Muscle layer of duodenum (tissue), 2 donors: Measurements from ENCODE around the gene HSPA6.

Source experiments
- H3K27ac ChIP-seq: one replicate; pipeline ENCODE4 v1.7.0; 2013; ENCODE audit warnings: mild to moderate bottlenecking, low read length
- H3K27me3 ChIP-seq: one replicate; pipeline ENCODE4 v1.7.0; 2013; ENCODE audit warnings: low read depth, mild to moderate bottlenecking, control low read depth, low read length
- H3K36me3 ChIP-seq, 2 donors: one replicate each; pipeline ENCODE4 v1.7.0; 2013; ENCODE audit warnings: low read length in 2 of 2, control low read depth in 1 of 2, mild to moderate bottlenecking in 1 of 2; ENCODE audit not compliant: insufficient read depth in 2 of 2, control insufficient read depth in 1 of 2
- H3K4me1 ChIP-seq, 2 donors: one replicate each; pipeline ENCODE4 v1.7.0; 2013; ENCODE audit warnings: low read length in 2 of 2, mild to moderate bottlenecking in 2 of 2, control low read depth in 1 of 2, moderate library complexity in 1 of 2; ENCODE audit not compliant: insufficient read depth in 2 of 2, control insufficient read depth in 1 of 2
- H3K4me3 ChIP-seq, 2 donors: one replicate each; pipeline ENCODE4 v1.7.0; 2013; ENCODE audit warnings: low read length in 2 of 2, low read depth in 1 of 2, mild to moderate bottlenecking in 1 of 2
- H3K9me3 ChIP-seq, 2 donors: one replicate each; pipeline ENCODE4 v1.7.0; 2013; ENCODE audit warnings: low read length in 2 of 2, control low read depth in 1 of 2, mild to moderate bottlenecking in 1 of 2; ENCODE audit not compliant: control insufficient read depth in 1 of 2
- donor health status: healthy.

HSPA6 gene

DNA sequence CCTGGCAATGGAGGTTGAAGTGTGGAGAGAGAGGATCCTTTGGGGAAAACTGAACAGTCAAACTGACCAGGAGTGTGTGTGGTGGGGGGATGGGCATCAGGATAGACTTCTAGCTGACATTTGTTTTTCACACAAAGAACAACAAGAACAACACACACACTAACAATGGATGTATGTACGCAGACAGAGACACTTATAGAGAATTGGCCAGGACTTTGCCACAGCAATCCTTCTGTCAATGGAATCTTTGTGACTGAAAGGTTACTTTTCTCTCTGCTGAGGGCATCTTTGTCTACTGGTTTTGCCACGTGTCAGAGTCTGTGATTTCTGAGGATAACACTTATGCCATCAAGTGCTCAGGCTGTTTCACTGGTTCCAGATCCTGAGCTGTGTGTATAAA lies 31.5 kb upstream of the HSPA6 start:
- Histone ChIP-seq H3K36me3 (no peaks in the 10 kb centered on the region), H3K27me3 (no peaks in the 10 kb centered on the region), H3K27ac (no peak overlapping the region), H3K4me3 (no peak overlapping the region), H3K9me3 (no peaks in the 10 kb centered on the region), H3K4me1 (no peaks in the 10 kb centered on the region)

DNA sequence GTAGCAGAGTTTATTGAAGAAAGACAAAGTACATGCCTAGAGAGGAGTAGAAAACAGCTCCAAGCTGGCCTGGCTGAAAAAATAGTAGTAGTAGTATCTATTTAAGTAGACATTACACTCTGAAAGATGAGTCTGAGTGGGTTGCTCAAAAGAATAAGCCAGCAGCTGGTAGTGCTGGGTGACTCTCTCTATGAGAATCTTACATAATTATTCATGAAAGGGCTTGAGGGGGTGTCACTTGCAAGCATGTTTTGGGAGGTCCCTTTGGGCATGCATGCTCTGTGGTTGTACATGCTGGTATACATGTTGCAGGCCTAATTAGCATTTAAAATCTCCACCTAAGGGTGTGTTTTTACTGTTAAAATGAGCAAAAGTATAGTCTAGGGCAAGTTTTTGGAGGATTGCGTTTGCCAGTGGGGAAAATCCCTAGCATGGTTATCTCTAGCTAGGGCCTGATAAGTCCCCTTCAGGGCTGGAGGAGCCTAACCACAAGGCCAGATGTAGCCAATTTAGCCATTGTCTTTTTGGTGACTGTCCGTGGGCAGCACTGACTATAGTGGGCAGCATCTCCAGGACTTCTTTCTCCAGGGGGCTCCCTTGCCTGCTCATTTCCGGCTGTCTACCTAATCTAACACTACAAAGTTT lies 30.1 kb upstream of the HSPA6 start:
- Histone ChIP-seq H3K27me3 (no peaks in the 10 kb centered on the region), H3K27ac (no peak overlapping the region), H3K4me1 (no peaks in the 10 kb centered on the region), H3K9me3 (no peaks in the 10 kb centered on the region), H3K36me3 (no peaks in the 10 kb centered on the region), H3K4me3 (no peak overlapping the region)

DNA sequence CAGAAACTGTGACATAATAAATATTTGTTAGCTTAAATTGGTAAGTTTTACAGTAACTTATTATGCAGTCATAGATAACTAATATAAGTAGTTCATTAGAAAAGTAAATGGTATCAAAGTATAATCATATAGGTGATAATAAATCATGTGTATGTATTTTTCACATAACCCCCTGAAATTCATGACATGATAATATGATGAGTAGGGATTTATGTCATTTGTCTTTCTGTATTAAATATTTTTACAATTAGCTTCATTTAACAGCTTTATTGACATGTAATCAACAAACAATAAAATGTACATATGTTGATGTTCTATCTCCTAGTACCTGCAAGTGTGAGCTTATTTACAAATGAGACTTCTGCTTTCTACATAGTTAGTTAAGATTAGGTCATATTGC lies 28.9 kb upstream of the HSPA6 start:
- H3K27me3 ChIP-seq, result no peaks in the 10 kb centered on the region
- no peaks in the 10 kb centered on the region for H3K9me3 ChIP-seq

DNA sequence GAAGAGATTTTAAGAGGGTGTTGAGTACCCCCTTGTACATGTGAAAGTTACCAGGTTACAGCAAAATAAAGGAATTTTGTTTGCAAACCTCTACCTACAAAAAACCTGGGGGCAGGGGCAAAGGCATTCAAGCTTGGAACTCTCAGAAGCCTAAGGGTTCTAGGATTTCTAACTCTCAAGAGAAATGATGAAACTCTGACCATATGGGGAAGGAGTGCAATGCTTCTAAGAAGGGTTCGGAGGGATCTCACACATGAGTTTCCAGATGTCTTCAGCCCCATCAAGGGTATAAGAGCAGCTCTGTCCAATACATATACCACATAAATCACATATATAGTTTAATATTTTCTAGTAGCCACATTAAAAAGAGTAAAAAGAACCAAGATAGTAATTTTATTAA lies 26.4 kb upstream of the HSPA6 start:
- H3K27ac ChIP-seq, result no peak overlapping the region
- no peaks in the 10 kb centered on the region for H3K4me1 ChIP-seq
- no peaks in the 10 kb centered on the region for H3K36me3 ChIP-seq
- no peaks in the 10 kb centered on the region for H3K27me3 ChIP-seq
- no peak overlapping the region for H3K4me3 ChIP-seq
- H3K9me3 ChIP-seq, result no peaks in the 10 kb centered on the region

More for the DNA sequence above, 28.9 kb upstream of the HSPA6 start:
- H3K27ac ChIP-seq, result no peak overlapping the region
- H3K4me3 ChIP-seq, result no peak overlapping the region
- no peaks in the 10 kb centered on the region for H3K36me3 ChIP-seq
- no peaks in the 10 kb centered on the region for H3K4me1 ChIP-seq

DNA sequence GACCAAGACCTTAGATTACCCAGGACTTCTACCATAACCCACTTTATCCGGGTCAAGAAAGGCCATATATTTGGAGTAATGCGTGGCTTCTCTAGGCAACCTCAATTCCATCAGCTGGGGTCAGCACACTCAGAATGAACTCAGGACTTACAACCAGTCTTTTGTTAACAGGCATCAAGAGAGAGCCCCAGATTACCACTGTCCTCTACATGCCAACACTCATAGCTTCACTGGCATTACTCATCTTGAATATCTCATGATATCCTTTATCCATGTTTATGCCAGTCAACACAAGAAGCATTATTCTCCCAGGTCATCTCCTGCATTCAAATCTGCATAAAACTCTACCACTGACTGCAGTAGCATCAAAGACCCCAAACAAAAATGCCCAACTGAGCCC lies 25.7 kb upstream of the HSPA6 start:
- no peak overlapping the region for H3K4me3 ChIP-seq
- H3K4me1 ChIP-seq, result no peaks in the 10 kb centered on the region
- no peak overlapping the region for H3K27ac ChIP-seq
- H3K27me3 ChIP-seq, result no peaks in the 10 kb centered on the region
- H3K36me3 ChIP-seq, result no peaks in the 10 kb centered on the region
- no peaks in the 10 kb centered on the region for H3K9me3 ChIP-seq

DNA sequence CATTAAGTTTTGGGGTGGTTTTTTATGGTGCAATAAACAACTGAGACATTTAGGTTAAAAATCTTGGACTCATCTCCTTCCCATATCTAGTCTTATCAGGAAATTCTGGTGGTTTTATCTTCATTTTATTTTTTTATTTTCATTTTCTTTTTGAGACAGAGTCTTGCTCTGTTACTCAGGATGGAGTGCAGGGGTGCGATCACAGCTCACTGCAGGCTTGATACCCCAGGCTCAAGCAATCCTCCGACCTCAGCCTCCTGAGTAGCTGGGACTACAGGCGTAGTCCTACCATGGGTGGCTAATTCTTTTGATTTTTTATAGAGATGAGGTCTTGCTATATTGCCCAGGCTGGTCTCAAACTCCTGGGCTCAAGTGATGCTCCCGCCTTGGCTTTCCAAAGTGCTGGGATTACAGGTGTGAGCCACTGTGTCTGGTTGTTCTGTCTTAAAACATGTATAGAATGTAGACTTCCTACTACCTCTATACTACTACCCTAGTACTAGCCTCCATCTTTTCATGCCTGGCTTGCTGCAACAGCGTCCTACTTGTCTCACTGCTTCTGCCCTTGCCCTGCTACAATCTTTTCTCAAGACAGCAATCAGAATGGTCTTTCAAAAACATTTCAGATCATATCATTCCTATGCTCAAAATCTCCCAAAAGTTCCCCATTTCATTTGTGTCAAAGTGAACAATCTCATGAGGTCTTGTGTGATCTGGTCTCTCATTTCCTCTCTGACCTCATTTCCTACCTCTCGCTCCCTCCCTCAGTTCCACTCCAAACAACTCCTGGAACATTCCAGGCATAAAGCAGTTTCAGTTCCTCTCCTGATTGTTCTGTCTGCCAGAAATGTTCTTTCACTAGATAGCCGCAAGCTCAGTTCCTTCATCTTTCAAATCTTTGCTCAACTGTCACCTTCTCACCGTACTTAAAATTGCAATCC lies 25.0 kb upstream of the HSPA6 start:
- Histone ChIP-seq H3K4me3 (no peak overlapping the region), H3K27me3 (no peaks in the 10 kb centered on the region), H3K36me3 (no peaks in the 10 kb centered on the region), H3K27ac (no peak overlapping the region), H3K4me1 (no peaks in the 10 kb centered on the region), H3K9me3 (no peaks in the 10 kb centered on the region)

DNA sequence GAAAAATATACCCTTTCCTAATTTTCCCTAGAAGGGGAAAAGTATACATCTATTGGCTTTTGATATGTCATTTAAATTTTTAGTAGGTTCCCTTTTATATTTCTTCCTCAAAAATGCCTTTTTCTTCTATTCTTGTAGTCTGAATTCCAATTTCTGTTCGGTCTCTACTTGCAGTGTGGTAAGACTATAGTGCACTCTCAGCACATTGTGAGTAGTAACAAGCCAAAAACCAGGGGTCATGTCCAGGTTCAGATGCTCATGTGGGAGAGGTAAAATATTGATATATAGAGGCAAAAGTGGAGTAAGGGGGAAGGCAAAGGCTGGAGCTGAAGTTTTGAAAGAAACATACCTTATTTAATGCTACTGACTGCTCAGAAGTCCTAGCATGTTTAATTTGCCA lies 23.1 kb upstream of the HSPA6 start:
- no peaks in the 10 kb centered on the region for H3K9me3 ChIP-seq
- no peaks in the 10 kb centered on the region for H3K27me3 ChIP-seq
- H3K27ac ChIP-seq, result no peak overlapping the region

DNA sequence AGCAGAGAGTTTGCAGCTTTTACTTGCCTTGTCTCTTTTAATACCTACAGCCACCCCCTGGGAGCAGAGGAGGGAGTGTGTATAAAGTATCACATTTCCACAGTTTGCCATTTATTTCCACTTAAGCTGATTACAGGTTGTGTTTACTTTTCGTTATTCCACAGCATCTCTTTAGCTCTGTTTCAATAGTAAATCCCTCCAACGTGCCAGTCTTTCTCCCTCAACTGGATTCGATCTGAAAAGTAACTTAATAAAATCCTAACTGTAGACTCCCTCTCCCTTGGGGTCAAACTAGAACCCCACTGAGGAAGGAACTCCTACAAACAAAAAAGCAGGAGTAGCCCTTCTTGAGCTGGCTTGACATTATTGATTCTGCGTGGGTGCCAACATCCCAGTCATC lies 22.2 kb upstream of the HSPA6 start:
- no peak overlapping the region for H3K27ac ChIP-seq
- H3K27me3 ChIP-seq, result no peaks in the 10 kb centered on the region

More for the DNA sequence above, 23.1 kb upstream of the HSPA6 start:
- Histone ChIP-seq H3K4me3 (no peak overlapping the region), H3K4me1 (no peaks in the 10 kb centered on the region), H3K36me3 (no peaks in the 10 kb centered on the region)

DNA sequence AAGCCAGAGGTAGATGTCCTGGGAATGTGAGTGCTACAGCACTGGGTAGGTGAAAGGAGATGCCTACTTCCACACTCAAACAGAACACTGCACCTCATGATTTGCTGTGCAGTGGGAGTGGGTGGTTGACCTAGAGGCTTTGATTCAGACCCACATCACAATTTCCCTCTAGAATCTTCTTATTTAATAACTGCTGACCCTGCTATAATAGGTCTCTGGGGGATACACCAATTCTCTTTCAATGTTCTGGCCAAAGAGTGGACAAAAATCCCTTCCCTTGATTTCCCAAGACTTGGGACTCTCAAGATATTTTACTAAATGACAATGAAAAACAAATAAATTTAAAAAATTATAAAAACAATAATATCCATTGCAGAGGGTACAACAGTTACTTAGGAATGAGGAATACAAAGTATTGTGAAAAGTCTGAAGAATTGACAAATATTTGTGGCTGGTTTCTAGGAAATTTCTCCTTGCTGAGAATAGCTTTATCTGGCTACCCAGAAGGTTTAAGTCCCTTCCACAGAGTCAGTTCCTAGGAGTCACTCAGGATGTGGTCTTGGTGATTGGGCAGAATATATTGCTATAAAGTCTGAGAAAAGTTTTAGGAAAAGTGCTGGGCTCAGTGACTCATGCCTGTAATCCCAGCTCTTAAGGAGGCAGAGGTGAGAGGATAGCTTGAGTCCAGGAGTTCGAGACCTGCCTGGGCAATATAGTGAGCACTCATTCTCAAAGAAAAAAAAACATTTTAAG lies 21.5 kb upstream of the HSPA6 start:
- Histone ChIP-seq H3K27me3 (no peaks in the 10 kb centered on the region), H3K4me3 (no peak overlapping the region), H3K9me3 (no peaks in the 10 kb centered on the region), H3K36me3 (no peaks in the 10 kb centered on the region), H3K4me1 (no peaks in the 10 kb centered on the region), H3K27ac (no peak overlapping the region)

More for the DNA sequence above, 22.2 kb upstream of the HSPA6 start:
- H3K4me1 ChIP-seq, result no peaks in the 10 kb centered on the region
- no peak overlapping the region for H3K4me3 ChIP-seq
- no peaks in the 10 kb centered on the region for H3K9me3 ChIP-seq
- no peaks in the 10 kb centered on the region for H3K36me3 ChIP-seq

DNA sequence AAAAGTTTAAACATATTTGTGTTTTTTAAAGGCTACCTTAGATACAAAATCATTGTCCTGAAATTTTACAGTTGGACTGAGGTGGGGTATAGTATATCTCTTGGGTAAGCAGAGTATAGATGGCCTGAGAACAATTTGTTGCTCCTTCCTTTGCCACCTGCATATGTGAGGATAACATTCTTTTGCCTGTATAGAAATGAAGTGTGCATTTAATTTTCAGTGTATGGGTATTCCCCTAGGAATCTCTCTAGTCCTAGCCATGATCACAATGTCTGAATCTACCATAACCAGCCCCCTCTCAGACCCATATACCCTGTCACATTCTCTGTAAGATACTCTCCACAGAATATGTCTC lies 21.0 kb upstream of the HSPA6 start:
- H3K27me3 ChIP-seq, result no peaks in the 10 kb centered on the region
- H3K36me3 ChIP-seq, result no peaks in the 10 kb centered on the region
- H3K4me3 ChIP-seq, result no peak overlapping the region
- H3K27ac ChIP-seq, result no peak overlapping the region
- H3K4me1 ChIP-seq, result no peaks in the 10 kb centered on the region
- H3K9me3 ChIP-seq, result no peaks in the 10 kb centered on the region

DNA sequence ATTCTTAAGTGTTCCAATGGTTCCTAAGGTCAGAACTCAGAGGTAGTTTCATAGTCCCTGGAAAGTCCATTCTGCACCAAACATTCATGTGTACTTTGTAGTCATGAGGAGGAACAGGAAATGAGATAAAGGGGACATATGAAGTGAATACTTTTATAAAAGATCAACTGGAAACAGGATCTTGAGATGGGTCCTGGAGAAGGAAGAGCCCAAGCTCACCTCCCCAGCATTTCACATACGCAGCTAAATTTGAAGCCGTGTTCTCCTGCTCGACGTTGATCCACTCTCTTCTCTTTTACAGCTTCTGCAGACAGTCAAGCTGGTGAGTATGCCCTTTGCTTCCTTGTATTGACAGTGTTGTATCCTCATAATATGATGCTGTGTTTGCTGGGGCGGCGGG lies 18.7 kb upstream of the HSPA6 start:
- Histone ChIP-seq H3K4me1 (peaks cover 0 to 1% of the 10 kb centered on the region in 2 donors), H3K4me3 (peak overlapping the region; percentile 28 to 43), H3K9me3 (no peaks in the 10 kb centered on the region), H3K27me3 (no peaks in the 10 kb centered on the region), H3K36me3 (no peaks in the 10 kb centered on the region), H3K27ac (peak overlapping the region; percentile 30)
